Measurements from ENCODE around the gene SDK1. TPM values are rescaled to one million over a fixed set of nuclear protein-coding genes. Genes with fewer than 3 reads are reported as not detected.

The SDK1 gene
- total RNA-seq, 1 donor from 2014 or later = 0.26 TPM

- no peak for DNase-seq (ENCODE audit: low read depth)
- FAIRE-seq = no peak
- H3K27me3 ChIP-seq (ENCODE audit: control insufficient read depth, insufficient read depth, low read length) = no peaks in the 10 kb centered on the region
- no peak overlapping the region for H3K4me3 ChIP-seq (ENCODE audit: low read depth, low read length)
- no peaks in the 10 kb centered on the region for H3K36me3 ChIP-seq (ENCODE audit: control insufficient read depth, insufficient read depth, low read length)
- TF ChIP-seq CTCF (IDR thresholded peaks at IDR 0.05; ENCODE audit: insufficient read depth, low read length, severe bottlenecking) = no peak
Observed at GRCh38 chr7:4245866-4246470, 944.9 kb downstream of the SDK1 start.

- TF ChIP-seq CTCF (IDR thresholded peaks at IDR 0.05; ENCODE audit: insufficient read depth, low read length, severe bottlenecking) = no peak
- FAIRE-seq (no peak), DNase-seq (ENCODE audit: low read depth) (no peak)
- H3K4me3 ChIP-seq (ENCODE audit: low read depth, low read length) = no peak overlapping the region
- no peaks in the 10 kb centered on the region for H3K27me3 ChIP-seq (ENCODE audit: control insufficient read depth, insufficient read depth, low read length)
- no peaks in the 10 kb centered on the region for H3K36me3 ChIP-seq (ENCODE audit: control insufficient read depth, insufficient read depth, low read length)
Observed at GRCh38 chr7:4246536-4246935, 945.5 kb downstream of the SDK1 start.

DNA sequence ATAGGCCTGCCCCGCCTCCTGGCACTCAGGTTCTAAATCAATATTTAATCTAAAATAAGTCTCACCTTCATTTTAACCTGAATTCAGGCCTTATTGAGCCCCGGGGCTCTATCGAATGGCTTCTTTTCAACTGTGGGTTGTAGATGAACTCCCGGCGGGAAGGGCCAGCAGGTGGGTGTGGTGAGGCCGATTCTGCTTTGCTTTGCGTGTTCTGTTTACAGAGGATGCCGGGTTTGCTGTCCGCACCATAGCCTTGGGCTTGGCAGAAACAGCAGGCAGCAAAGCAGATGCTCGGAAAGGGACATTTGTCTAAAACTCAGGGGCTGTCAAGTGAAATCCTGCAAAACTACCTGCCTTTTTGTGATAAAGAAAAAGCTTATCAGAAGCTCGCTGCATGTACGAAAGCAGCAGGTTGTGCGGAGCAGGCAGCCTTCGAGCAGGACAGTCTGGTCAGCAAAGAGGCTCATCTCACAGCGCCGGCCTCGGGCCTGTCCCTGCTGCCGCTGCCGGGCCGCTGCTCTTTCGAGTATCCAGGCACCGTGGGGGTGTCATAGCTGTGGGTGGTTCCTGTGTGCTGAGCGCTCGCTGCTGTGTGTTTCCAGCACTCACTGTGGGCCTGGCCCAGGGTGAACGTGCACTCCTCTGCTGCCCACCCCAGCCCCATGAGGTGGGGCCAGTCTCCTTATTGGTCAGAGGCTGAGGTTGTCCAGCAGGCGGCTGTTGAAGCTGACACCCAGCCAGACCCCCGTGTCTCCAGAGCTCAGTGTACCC is 946.2 kb downstream of the SDK1 start:
- Histone ChIP-seq H3K36me3 (ENCODE audit: control insufficient read depth, insufficient read depth, low read length) (no peaks in the 10 kb centered on the region), H3K4me3 (ENCODE audit: low read depth, low read length) (no peak overlapping the region), H3K27me3 (ENCODE audit: control insufficient read depth, insufficient read depth, low read length) (no peaks in the 10 kb centered on the region)
- no peak for DNase-seq (ENCODE audit: low read depth)
- FAIRE-seq = no peak
- no peak for TF ChIP-seq CTCF (IDR thresholded peaks at IDR 0.05; ENCODE audit: insufficient read depth, low read length, severe bottlenecking)

- Histone ChIP-seq H3K36me3 (ENCODE audit: control insufficient read depth, insufficient read depth, low read length) (no peaks in the 10 kb centered on the region), H3K4me3 (ENCODE audit: low read depth, low read length) (no peak overlapping the region), H3K27me3 (ENCODE audit: control insufficient read depth, insufficient read depth, low read length) (no peaks in the 10 kb centered on the region)
- FAIRE-seq (no peak), DNase-seq (ENCODE audit: low read depth) (no peak)
- TF ChIP-seq CTCF (IDR thresholded peaks at IDR 0.05; ENCODE audit: insufficient read depth, low read length, severe bottlenecking) = no peak
Observed at GRCh38 chr7:4248295-4248694, 947.2 kb downstream of the SDK1 start.

DNA sequence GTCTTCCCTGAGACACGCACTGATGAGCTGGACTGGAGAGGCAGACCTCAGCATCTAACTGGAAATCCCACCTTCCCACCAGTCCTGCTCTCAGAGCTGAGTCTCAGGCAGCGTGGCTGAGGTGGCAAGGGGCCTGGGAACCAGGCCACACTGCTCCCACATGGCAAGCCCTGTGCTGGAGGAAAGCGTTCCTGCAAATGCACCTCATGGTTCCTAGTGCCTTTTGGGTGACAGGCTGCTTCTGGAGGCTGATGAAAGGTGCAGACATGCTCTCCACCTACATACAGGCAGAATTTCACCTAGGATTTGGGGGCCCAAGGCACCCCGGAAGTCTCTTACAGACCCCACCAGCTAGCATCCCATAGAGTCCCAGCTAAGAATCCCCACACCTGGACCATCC is 948.2 kb downstream of the SDK1 start:
- FAIRE-seq (no peak), DNase-seq (ENCODE audit: low read depth) (no peak)
- no peak overlapping the region for H3K4me3 ChIP-seq (ENCODE audit: low read depth, low read length)
- TF ChIP-seq CTCF (IDR thresholded peaks at IDR 0.05; ENCODE audit: insufficient read depth, low read length, severe bottlenecking) = no peak
- H3K27me3 ChIP-seq (ENCODE audit: control insufficient read depth, insufficient read depth, low read length) = no peaks in the 10 kb centered on the region
- no peaks in the 10 kb centered on the region for H3K36me3 ChIP-seq (ENCODE audit: control insufficient read depth, insufficient read depth, low read length)
